Sigmoid colon (tissue), 4 donors: ENCODE data around the gene GLIPR1L2.

Experiments
- CTCF ChIP-seq, 4 experiments: fragments of 450-650 bp in 3 of 4; fragments of 200-600 bp in 1 of 4; IDR thresholded peaks; one replicate each; pipeline ENCODE4 v1.5.1; 2016 to 2019; ENCODE audit warnings: antibody characterized with exemption in 4 of 4, mild to moderate bottlenecking in 3 of 4, moderate library complexity in 2 of 4
- EP300 ChIP-seq, 4 donors: sonication (generic); formaldehyde crosslinking; IDR thresholded peaks; one replicate each; pipeline ENCODE4 v1.6.1; 2017; ENCODE audit warnings: antibody characterized with exemption in 4 of 4
- POLR2A ChIP-seq, 2 donors: fragments of 450-650 bp; IDR thresholded peaks; one replicate each; pipeline ENCODE4 v1.6.1; 2016; ENCODE audit warnings: antibody characterized with exemption in 2 of 2, mild to moderate bottlenecking in 2 of 2, moderate library complexity in 2 of 2
- POLR2AphosphoS5 ChIP-seq, 4 donors: sonication (generic); formaldehyde crosslinking; IDR thresholded peaks; one replicate each; pipeline ENCODE4 v1.6.1; 2017; ENCODE audit warnings: antibody characterized with exemption in 4 of 4

DNA sequence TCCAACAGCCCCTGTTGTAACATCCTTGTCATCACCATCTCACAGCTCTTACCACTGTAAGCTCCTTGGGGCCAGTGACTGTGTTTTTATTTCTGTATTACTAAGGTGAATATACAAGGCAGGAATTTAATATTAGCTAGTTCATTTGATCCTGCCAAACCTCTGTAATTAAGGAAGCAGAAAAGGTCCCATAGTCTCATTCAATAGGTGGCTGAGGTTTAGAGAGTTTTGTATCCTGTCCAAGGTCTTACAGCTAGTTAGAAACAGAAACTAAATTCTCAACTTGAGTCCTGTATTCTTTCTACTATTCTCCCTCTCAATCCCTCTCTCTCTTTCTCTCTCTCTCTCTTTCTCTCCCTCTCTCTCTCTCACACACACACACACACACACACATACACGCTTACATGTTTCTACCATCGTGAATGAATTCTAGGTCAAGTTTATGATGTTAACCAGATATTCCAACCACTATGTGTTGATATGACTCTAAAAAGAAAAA lies 89.1 kb downstream of the GLIPR1L2 start:
- TF ChIP-seq POLR2A (IDR thresholded peaks at IDR 0.05) (no peak), CTCF (IDR thresholded peaks at IDR 0.05) (no peak), POLR2AphosphoS5 (IDR thresholded peaks at IDR 0.05) (peak in 1 of 4 donors; percentile 18), EP300 (IDR thresholded peaks at IDR 0.05) (no peak)
